PFSK-1 (cell line): Measurements from ENCODE around the gene RERE.

ENCODE experiments used
- FOXP2 ChIP-seq: optimal IDR thresholded peaks from 2 replicates; pipeline ENCODE3; 2011; ENCODE audit warnings: borderline replicate concordance, control low read depth, inconsistent platforms; ENCODE audit not compliant: insufficient read depth; ENCODE audit errors: extremely low read length, extremely low read depth
- POLR2AphosphoS5 ChIP-seq: IDR thresholded peaks from 2 replicates; pipeline ENCODE4 v1.6.1; 2012; ENCODE audit warnings: low read depth, mild to moderate bottlenecking, control low read depth, low read length, moderate library complexity
- SIN3A ChIP-seq: IDR thresholded peaks from 2 replicates; pipeline ENCODE4 v1.6.1; 2012; ENCODE audit warnings: mild to moderate bottlenecking, low read length, moderate library complexity, borderline replicate concordance; ENCODE audit not compliant: insufficient read depth
- TAF1 ChIP-seq: IDR thresholded peaks from 2 replicates; pipeline ENCODE4 v1.6.1; 2012; ENCODE audit warnings: low read length, control low read depth, borderline replicate concordance; ENCODE audit not compliant: insufficient read depth
- TF ChIP-seq, protein P1 (sequence below), 2 experiments: IDR thresholded peaks; 2 replicates each; pipeline versions ENCODE4 v1.6.1 to v1.8.0; 2011 to 2012; ENCODE audit warnings: low read depth in 2 of 2, low read length in 2 of 2, control low read depth in 1 of 2, inconsistent platforms in 1 of 2, mild to moderate bottlenecking in 1 of 2, moderate library complexity in 1 of 2; ENCODE audit not compliant: insufficient read depth in 1 of 2

RERE gene

DNA sequence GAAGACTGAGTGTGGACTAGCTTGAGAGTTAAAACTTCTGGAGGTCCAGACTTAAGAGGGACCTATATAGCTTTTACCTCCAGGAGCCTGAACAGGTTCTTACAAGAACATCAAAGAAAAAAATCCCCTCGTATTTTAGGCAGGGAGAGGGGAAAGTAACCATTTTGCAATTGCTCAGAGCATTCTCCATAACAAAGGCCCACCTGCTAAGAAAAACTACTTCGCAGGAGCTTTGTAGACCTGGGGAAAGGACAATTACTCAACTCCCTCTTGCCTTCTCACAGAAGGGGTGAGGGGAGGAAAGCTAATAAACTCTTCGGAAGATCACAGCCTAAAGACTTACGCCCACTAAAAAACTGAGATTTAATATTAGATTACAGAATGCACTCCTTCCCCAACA is 86.3 kb downstream of the RERE start:
- TF ChIP-seq FOXP2 (no peak), POLR2AphosphoS5 (no peak)
- TF ChIP-seq, protein P1, sequence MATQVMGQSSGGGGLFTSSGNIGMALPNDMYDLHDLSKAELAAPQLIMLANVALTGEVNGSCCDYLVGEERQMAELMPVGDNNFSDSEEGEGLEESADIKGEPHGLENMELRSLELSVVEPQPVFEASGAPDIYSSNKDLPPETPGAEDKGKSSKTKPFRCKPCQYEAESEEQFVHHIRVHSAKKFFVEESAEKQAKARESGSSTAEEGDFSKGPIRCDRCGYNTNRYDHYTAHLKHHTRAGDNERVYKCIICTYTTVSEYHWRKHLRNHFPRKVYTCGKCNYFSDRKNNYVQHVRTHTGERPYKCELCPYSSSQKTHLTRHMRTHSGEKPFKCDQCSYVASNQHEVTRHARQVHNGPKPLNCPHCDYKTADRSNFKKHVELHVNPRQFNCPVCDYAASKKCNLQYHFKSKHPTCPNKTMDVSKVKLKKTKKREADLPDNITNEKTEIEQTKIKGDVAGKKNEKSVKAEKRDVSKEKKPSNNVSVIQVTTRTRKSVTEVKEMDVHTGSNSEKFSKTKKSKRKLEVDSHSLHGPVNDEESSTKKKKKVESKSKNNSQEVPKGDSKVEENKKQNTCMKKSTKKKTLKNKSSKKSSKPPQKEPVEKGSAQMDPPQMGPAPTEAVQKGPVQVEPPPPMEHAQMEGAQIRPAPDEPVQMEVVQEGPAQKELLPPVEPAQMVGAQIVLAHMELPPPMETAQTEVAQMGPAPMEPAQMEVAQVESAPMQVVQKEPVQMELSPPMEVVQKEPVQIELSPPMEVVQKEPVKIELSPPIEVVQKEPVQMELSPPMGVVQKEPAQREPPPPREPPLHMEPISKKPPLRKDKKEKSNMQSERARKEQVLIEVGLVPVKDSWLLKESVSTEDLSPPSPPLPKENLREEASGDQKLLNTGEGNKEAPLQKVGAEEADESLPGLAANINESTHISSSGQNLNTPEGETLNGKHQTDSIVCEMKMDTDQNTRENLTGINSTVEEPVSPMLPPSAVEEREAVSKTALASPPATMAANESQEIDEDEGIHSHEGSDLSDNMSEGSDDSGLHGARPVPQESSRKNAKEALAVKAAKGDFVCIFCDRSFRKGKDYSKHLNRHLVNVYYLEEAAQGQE (IDR thresholded peaks at IDR 0.05; ENCODE audit: insufficient read depth in 1 of 2, low read depth in 2 of 2, low read length in 2 of 2), result no peak

DNA sequence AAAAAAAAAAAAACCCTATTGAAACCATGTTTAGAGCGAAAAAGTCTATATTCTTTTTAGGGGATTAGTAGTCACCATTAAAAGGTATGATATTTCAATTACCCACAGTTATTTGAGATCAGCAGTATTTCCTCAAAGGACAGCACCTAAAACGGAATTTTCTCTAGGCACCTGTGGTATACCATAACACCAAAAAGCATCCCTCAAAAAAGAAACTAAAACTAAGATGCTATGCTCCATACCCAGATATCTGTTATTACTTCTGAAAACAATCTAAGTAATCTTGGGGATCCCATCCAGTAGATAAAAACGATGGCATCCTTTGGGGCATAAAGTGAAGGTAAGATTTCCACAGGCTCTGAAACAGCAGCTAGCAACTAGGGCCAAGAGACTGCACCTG is 89.0 kb downstream of the RERE start:
- TF ChIP-seq FOXP2 (no peak), POLR2AphosphoS5 (no peak)

DNA sequence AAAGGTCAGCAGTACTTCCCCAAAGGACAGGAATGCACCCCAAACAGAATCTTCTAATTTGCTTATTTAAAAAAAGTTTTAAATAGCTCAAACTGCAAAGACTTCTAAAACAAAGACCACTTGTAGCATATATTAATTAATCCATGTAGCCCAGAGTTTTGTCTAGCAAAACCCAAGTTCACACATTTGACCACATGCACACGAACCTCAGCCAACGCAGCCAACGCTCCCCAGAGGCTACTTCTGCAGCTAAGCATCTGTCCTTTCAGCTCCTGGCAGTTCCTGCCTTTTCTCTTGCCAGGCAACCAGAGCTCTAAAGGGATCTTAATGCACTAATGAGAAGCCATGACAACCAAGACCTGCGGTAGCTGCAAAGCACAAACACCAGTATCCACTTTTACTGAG is 89.6 kb downstream of the RERE start:
- TF ChIP-seq FOXP2 (no peak), TAF1 (no peak), SIN3A (no peak), POLR2AphosphoS5 (no peak)
- TF ChIP-seq, protein P1 (IDR thresholded peaks at IDR 0.05; ENCODE audit: insufficient read depth in 1 of 2, low read depth in 2 of 2, low read length in 2 of 2), result no peak

GRCh38 chr1:8727316-8727715 is 90.1 kb downstream of the RERE start:
- TF ChIP-seq, protein P1 (IDR thresholded peaks at IDR 0.05; ENCODE audit: insufficient read depth in 1 of 2, low read depth in 2 of 2, low read length in 2 of 2), result peak in 1 of 2 experiments; percentile 66; a peak in 2 of 4 replicates

- TF ChIP-seq SIN3A, result no peak
- TF ChIP-seq FOXP2, result no peak
- no peak for TF ChIP-seq TAF1
- TF ChIP-seq, protein P1 (IDR thresholded peaks at IDR 0.05; ENCODE audit: insufficient read depth in 1 of 2, low read depth in 2 of 2, low read length in 2 of 2), result no peak
- TF ChIP-seq POLR2AphosphoS5, result no peak
These were observed 94.4 kb downstream of the RERE start for GRCh38 chr1:8723010-8723409.

GRCh38 chr1:8722366-8722765 is 95.1 kb downstream of the RERE start:
- TF ChIP-seq, protein P1 (IDR thresholded peaks at IDR 0.05; ENCODE audit: insufficient read depth in 1 of 2, low read depth in 2 of 2, low read length in 2 of 2), result no peak
- no peak for TF ChIP-seq TAF1
- TF ChIP-seq SIN3A, result no peak
- TF ChIP-seq FOXP2, result no peak
- no peak for TF ChIP-seq POLR2AphosphoS5
